Measurements from ENCODE around the gene CNTNAP5. TPM values are rescaled to one million over a fixed set of nuclear protein-coding genes. Genes with fewer than 3 reads are reported as not detected.

CNTNAP5 gene
- total RNA-seq (2014; rRNA removed; shearing (Covaris generic)): not detected in 2 replicates
- polyA plus RNA-seq (2014; cell fraction: nucleus; rRNA removed): not detected in 2 replicates

- DNase-seq (ENCODE audit: extremely low read depth, low read depth): no peak
These were observed at the start of gene CNTNAP5 for GRCh38 chr2:124025171-124025580. CNTNAP5 (plus strand) TSS chr2:124025287; CDS start chr2:124025651, 364 bp downstream.

GRCh38 chr2:123976054-123976648 lies 48.9 kb upstream of the CNTNAP5 start:
- no peak for DNase-seq (ENCODE audit: extremely low read depth, low read depth)

- peak; percentile 48 for DNase-seq (ENCODE audit: extremely low read depth, low read depth)
These were observed 31.3 kb upstream of the CNTNAP5 start for GRCh38 chr2:123993728-123994323.

- no peak for DNase-seq (ENCODE audit: extremely low read depth, low read depth)
These were observed 25.4 kb upstream of the CNTNAP5 start for GRCh38 chr2:123999681-124000080.

GRCh38 chr2:124001696-124002430 lies 23.2 kb upstream of the CNTNAP5 start:
- no peak for DNase-seq (ENCODE audit: extremely low read depth, low read depth)

- DNase-seq (ENCODE audit: extremely low read depth, low read depth): no peak
These were observed 6.2 kb upstream of the CNTNAP5 start for GRCh38 chr2:124018890-124019289.

GRCh38 chr2:124024561-124025170 lies 421 bp upstream of the CNTNAP5 start:
- DNase-seq (ENCODE audit: extremely low read depth, low read depth): no peak

GRCh38 chr2:124025891-124026434 lies 876 bp downstream of the CNTNAP5 start:
- no peak for DNase-seq (ENCODE audit: extremely low read depth, low read depth)

- DNase-seq (ENCODE audit: extremely low read depth, low read depth): no peak
These were observed 1.4 kb downstream of the CNTNAP5 start for GRCh38 chr2:124026503-124026902.

GRCh38 chr2:124027182-124027581 lies 2.1 kb downstream of the CNTNAP5 start:
- DNase-seq (ENCODE audit: extremely low read depth, low read depth): peak; percentile 53

GRCh38 chr2:124032799-124033198 lies 7.7 kb downstream of the CNTNAP5 start:
- DNase-seq (ENCODE audit: extremely low read depth, low read depth): no peak

- DNase-seq (ENCODE audit: extremely low read depth, low read depth): no peak
These were observed 9.2 kb downstream of the CNTNAP5 start for GRCh38 chr2:124034265-124034664.

- no peak for DNase-seq (ENCODE audit: extremely low read depth, low read depth)
These were observed 9.9 kb downstream of the CNTNAP5 start for GRCh38 chr2:124035001-124035400.

- no peak for DNase-seq (ENCODE audit: extremely low read depth, low read depth)
These were observed 13.9 kb downstream of the CNTNAP5 start for GRCh38 chr2:124039032-124039431.

- DNase-seq (ENCODE audit: extremely low read depth, low read depth): no peak
These were observed 14.7 kb downstream of the CNTNAP5 start for GRCh38 chr2:124039762-124040291.

GRCh38 chr2:124045894-124046293 lies 20.8 kb downstream of the CNTNAP5 start:
- DNase-seq (ENCODE audit: extremely low read depth, low read depth): no peak

- no peak for DNase-seq (ENCODE audit: extremely low read depth, low read depth)
These were observed 21.2 kb downstream of the CNTNAP5 start for GRCh38 chr2:124046332-124046731.

GRCh38 chr2:124048102-124048501 lies 23.0 kb downstream of the CNTNAP5 start:
- no peak for DNase-seq (ENCODE audit: extremely low read depth, low read depth)

GRCh38 chr2:124048664-124049063 lies 23.6 kb downstream of the CNTNAP5 start:
- no peak for DNase-seq (ENCODE audit: extremely low read depth, low read depth)

- no peak for DNase-seq (ENCODE audit: extremely low read depth, low read depth)
These were observed 24.0 kb downstream of the CNTNAP5 start for GRCh38 chr2:124049136-124049535.

All from NCI-H460 (cell line).